Stimulated activated CD8-positive, alpha-beta memory T cell treated with anti-CD3 and anti-CD28 coated beads, Interleukin-12 subunit alpha, Interleukin-12 subunit beta, amount 100 ng/mL, for 24 hours (primary cell): ENCODE data around the gene LIMA1.

Source experiments
- DNase-seq: peaks from one replicate; pipeline ENCODE4 v3.0.0-alpha.2; 2020; ENCODE audit errors: extremely low read depth

The LIMA1 gene

DNA sequence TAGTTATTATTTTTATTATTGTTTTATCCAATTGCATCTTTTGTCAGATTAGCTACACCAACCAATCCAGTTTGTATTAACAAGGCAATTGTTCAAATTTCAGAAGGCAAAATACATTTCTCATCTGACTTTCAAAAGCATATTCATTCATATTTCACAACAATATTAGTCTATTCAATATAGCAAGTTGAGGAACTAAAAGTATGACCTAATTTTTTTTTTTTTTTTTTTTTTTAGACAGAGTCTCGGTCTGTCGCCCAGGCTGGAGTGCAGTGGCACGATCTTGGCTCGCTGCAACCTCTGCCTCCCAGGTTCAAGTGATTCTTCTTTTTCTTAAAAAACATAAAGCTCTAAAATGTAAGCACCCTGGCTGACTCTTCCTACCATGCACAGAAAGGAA lies 154.0 kb downstream of the LIMA1 start:
- DNase-seq: no peak

DNA sequence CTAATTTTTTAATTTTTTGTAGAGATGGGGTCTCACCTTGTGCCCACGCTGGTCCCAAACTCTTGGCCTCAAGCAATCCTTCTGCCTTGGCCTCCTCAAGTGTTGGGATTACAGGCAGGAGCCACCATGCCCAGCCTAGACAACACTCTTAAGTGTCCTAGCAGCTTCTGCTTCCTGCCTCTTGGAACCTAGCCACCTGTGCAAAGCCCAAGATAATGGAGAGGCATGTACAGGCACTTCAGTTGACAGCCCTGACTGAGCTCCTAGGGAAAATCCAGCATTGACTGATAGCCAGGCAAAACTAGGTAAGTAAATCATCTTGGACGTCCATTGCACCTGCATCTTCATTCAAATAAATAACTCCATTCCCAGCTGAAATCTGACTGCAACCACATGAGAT lies 155.8 kb downstream of the LIMA1 start:
- no peak for DNase-seq
